Midbrain (tissue), 1 donor: Measurements from ENCODE around the gene SCN8A.
"Not testable (repeated sequence)": the region's sequence is repeated elsewhere in the genome, so short reads cannot be mapped to it uniquely, and the experiment has no call there.

ENCODE experiments used
- DNase-seq: peaks from one replicate; lab custom pipeline; 2025; lab: John Stamatoyannopoulos, UW

Gene SCN8A

DNA sequence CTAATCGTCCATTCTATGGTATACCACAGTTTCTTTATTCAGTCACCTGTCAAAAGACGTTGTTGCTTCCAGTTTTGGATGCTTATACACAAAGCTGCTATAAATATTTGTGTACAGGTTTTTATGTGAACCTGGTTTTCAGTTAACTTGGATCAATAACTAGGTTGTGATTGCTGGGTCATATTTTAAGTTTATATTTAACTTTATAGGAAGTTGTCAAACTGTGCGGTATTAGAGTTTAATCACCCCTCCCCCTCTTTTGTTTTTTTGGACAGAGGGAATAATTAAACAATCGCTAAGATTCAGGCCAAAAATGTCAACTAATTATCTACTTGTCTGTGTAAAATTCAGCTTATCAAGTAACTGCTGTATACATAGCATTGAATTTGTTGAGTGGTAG, 34.3 kb downstream of the SCN8A start:
- DNase-seq, result no peak

DNA sequence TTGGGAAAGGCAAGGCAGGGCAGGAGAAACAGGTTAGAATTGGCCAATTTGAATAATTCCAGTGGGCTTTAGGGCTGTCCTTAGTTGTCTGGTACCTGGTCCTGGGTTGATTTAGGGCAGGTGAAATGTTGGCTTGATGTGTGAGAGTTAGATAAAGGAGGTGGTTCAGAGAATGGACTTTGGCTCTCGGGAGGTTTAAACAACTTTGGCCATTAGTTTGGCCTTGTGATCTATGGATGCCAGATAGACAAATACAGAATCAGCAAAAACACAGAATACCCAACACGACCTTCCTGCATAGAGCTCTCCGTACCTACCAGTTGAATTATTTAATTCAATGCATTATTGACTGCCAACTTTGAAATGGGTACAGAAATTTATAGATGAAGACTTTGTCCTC, 35.1 kb downstream of the SCN8A start:
- DNase-seq, result no peak

DNA sequence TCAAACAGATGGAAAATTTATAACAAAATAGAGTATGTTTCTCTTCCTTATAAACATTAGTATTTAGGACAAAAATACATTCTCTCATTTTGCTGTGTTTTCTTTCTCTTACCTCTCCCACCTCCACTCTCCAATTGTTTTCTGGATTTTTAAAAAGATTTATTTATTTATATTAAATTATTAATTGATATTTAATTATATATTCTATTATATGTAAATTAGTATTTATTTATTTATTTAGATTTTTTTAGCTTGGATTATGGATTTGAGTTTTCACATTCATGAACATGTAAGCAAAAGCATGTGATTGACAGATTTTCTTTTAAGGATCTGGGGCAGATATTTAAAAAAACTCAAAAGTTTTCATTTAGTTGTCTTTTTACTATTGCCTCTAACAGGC, 35.6 kb downstream of the SCN8A start:
- DNase-seq, result no peak

DNA sequence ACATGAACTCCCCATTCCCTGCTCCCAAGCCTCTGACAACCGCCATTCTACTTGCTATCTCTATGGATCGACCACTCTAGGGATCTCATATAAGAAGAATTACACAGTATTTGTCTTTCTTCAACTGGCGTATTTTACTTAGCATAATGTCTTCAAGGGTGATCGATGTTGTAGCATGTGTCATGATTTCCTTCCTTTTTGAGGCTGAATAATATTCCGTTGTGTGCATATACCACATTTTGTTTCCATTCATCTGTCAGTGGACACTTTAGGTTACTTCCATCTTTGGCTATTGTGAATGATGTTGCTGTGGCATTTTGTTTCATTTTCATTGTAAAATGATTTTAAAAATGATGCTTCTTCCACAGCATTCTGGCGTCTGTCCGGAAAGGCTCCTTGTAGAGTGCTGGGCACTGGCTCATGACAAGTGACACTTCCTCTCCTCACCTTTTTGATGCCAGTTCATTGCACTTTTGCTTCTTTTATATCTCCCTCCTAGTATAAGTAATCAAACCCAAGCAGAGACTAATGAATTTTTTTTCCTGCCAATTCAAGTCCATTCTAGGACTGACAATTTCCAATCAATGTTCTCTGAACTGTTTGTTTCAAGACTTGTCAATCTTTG, 39.3 kb downstream of the SCN8A start:
- DNase-seq, result no peak

DNA sequence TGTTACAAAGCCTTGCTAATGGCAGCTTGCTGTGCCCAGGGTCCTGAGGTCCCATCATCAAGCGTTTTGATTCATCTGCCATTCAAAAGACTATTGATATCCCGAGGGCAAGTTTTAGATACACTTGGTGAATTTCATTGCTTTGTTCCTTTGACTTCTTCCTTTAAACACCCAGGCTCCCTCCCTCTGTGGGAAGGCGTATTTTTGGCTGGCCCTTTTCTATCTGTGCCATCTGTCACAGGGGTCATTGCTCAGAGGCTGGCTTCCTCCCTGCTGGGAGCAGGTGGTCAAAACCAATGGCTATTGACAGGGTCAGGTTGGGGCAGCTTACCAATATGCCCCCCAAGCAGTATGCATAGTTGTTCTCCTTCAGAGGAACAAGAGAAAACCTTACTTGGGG, 40.0 kb downstream of the SCN8A start:
- no peak for DNase-seq

DNA sequence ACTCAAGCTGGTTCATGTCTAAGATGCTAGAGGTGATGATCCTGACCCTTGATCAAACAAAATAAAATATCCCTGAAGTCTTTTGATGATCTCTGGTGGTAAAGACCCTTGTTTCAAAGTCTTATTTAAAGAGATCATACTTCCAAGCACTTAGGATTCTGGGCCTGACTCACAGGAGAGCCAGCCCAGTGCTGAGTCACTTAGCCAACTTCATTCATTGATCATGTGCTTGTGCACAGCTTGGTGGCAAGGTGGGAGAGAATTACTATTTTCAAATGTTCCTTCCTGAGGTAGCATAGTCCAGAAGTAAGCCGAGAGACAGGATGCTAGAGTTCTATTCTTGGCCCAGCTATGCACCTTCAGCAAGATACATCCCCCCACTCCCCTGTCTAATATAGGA, 40.6 kb downstream of the SCN8A start:
- DNase-seq, result no peak

DNA sequence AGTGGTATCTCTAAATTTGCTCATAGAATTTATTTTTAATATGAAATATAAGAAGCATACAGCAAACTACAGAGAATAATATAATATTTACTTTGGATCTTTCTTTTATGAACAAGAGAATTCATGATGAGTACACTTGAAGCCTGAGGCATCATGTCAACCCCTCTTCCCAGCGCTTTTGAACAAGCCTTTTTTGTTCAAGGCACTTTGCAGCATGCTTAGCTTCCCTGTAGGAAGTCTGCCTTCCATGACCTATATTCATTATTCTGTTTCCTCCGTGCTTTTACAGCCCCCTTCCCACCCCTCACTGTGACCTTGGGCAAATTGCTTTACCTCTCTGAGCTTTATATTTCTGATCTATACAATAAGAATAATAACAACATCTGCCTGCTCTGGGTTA, 41.6 kb downstream of the SCN8A start:
- DNase-seq, result no peak

DNA sequence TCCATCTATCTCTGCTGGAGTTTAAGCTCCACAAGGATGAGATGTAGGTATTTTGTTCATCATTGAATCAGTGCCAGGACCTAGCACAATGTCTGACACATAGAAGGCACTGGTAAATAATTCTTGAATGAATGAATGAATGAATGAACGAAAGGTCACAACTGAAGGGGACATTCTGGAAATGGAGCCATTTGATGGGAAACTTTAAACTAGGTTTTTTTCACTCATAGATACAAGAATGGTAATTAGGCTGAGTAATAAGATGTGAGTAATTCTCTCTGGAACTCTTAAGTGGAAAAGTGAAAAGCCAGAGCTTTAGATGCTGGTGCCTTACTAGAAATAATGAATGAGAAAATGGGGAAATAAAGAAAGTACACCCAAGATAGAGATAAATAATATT, 44.3 kb downstream of the SCN8A start:
- no peak for DNase-seq

DNA sequence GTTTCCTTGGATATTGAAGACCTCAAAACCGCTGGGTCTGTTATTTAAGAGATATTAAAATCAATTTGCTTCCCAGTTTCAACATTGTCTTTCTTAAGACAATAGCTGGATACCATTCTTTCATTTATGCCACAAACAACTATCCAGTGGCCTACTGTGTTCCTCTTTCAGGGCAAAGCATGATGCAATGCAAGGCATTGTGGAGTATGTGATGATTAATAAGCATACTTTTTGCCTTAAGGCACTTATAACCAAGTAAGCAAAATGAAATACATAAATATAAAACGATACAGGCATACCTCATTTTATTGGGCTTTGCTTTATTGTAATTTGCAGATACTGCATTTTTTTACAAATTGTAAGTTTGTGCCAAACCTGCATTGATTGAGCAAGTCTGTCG, 45.5 kb downstream of the SCN8A start:
- DNase-seq, result no peak

DNA sequence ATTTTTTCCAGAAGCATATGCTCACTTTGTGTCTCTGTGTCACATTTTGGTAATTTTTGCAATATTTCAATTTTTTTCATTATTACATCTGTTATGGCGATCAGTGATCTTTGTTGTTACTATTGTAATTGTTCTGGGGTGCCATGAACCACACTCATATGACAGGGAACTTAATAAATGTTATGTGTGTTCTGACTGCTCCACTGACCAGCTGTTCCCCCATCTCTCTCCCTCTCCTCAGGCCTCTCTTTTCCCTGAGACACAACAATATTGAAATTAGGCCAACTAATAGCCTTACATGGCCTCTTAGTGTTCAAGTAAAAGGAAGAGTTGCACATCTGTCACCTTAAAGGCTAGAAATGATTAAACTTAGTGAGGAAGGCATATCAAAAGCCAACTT, 46.0 kb downstream of the SCN8A start:
- DNase-seq, result no peak

DNA sequence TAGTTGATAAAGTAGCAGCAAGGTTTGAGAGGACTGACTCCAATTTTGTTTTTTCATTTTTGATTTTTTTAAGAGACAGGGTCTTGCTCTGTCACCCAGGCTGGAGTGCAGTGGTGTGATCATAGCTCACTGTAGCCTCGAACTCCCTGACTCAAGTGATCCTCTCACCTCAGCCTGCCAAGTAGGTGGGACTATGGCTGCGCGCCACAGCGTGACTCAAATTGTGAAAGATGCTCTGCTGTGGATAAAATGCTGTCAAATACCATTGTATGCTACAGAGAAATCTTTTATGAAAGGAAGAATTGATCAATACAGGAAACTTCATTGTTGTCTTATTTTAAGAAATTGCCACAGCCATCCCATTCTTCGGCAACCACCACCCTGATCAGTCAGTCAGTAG, 48.3 kb downstream of the SCN8A start:
- DNase-seq, result no peak

DNA sequence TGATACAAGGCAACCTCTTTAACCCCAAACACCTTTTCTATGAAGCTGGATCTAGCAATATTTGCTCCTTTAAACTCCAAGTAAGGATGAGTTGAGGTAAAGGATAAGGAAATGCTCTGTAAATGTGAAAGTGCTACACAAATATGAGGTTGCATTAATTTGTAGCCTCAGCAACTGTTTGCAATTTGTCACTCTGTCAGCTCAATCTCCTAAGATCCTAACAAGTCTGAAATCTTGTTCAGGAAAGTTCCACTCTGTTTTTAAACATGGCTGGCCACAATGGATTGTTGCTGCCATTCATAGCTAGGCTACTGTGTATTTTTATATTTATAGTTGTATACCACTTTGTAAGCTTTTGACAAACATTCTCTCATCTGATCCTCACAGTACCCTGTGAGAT, 51.3 kb downstream of the SCN8A start:
- no peak for DNase-seq

DNA sequence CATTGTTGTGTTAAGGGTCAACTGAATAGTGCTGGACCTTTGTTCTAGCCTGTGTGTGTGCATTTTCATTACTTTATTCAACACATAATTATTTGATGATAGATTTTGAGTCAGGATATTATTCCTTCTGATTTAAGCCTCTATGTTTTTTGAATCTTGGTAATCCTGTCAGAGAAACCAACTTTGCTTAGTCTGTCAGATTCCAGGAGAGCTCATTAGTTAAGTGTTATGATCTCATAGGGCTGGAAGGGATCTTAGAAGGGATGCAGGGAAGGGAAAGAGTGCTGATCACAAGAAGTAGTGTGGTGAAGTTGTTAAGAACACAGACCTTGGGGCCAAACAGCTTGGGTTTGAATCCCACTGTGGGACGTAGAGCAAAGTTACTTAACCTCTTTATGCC, 52.9 kb downstream of the SCN8A start:
- no peak for DNase-seq

DNA sequence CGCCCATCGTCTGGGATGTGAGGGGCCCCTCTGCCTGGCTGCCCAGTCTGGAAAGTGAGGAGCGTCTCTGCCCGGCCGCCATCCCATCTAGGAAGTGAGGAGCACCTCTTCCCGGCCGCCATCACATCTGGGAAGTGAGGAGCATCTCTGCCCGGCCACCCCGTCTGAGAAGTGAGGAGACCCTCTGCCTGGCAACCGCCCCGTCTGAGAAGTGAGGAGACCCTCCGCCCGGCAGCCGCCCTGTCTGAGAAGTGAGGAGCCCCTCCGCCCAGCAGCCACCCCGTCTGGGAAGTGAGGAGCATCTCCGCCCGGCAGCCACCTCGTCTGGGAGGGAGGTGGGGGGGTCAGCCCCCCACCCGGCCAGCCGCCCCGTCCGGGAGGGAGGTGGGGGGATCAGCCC, 53.7 kb downstream of the SCN8A start:
- not testable (repeated sequence) for DNase-seq

DNA sequence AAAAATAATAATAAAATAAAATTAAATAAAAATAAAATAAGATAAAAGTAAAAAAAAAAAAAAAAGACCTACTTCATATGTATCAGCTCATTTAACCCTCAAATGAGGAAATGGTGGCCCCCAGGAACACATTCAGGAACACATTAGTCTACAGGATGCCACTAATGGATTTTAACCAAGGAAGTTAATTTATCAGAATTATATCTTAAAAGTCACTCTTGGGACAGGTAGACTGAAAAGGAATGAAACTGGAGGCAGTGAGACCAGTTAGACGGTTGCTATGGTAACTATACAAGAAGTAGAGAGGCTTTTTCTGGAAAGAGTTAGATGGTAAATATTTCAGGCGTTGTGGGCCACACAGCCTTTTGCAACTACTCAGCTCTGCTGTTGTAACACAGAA, 54.9 kb downstream of the SCN8A start:
- no peak for DNase-seq

DNA sequence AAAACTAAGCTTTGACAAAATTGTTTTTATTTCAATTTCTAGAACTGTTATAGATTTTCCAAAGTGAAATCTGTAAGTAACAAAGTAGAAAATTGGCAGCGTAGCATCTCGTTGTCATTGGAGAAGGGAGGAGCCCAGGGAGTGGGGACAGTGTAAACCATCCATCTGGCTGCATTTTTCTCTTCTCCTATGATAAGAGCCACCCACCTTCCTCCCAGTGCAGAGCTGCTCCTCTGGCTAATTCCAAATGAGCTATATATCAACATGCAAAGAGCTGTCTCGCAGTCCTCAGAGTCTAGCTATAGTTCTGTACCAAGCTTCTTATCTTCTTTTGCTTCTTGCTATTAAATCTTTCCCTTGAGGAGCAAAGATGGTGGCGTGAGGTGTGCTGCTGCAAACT, 56.6 kb downstream of the SCN8A start:
- no peak for DNase-seq

DNA sequence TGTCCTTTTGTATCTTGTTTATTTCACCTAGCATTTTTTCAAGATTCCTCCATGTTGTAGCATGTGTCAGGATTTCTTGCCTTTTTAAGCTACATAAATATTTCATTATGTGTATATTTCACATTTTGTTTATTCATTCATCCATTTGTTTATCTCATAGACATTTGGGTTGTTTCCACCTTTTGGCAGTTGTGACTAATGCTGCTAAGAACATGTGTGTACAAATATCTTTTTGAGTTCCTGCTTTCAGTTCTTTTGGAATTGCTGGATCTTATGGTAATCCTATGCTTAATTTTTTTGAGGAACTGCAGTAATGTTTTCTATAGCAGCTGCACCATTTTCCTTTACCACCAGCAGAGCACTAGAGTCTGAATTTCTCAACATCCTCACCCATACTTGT, 62.4 kb downstream of the SCN8A start:
- no peak for DNase-seq

DNA sequence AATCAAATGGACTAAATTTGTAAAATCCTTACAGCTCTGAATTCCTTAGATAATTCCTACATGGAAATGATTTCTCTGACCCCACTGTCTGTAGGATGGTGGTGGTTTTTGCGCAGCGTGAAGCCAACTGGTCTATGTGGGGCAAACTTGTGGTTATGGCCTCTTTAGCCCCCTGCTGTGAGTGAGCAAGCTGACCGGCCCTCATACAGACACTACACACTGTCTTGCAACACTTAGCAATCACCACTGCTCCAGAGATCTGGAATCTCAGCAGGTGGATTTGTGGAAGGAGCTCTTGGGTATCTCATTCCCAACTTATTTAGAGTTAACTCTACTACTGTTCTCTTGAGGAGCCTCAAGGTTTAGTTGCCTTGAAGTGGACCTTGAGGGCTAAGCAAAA, 70.2 kb downstream of the SCN8A start:
- DNase-seq, result no peak

DNA sequence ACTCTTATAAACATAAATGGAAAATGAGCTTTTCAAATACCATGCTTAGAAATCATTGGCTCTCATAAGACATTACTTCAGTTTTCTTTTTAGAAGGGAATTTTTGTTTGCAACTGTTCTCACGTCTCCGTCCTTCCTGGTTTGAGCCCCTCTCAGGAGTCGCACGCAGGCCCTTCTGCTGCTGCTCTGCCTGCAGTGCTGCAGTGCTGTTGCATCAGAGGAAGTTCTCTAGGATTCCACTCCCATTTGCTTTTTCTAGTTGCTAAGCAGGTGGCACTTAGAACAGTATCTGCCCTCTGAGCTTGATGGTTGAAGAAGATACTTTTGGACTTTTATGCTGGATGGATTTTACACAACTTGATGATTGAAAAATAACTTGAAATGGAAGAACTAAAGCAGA, 70.8 kb downstream of the SCN8A start:
- DNase-seq, result no peak

DNA sequence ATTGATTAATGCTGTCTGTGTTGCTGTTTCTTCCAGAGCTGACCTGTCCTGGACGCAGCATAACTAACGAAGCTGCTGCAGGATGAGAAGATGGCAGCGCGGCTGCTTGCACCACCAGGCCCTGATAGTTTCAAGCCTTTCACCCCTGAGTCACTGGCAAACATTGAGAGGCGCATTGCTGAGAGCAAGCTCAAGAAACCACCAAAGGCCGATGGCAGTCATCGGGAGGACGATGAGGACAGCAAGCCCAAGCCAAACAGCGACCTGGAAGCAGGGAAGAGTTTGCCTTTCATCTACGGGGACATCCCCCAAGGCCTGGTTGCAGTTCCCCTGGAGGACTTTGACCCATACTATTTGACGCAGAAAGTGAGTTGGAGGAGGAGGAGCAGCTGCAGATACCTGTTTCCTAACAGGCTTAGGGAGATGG, 71.7 kb downstream of the SCN8A start:
- no peak for DNase-seq

DNA sequence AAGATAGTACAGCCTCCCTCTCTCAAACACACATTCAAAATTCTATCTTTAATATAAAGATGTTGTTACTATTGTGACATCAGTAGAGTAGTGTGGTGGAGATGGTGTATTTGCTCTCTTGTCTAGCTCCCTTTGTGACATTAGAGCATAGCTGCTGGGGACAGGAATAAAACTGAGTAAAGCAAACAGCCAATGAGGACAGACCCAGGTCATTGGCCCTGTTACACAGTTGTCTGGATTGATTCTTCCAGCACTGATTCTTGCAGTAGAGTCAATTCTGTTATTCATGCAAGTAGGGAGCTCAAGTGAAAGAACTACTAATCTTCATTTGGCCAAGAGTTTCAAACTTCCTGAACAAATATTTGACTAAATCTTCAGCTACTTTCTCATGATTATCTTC, 72.4 kb downstream of the SCN8A start:
- DNase-seq, result no peak

DNA sequence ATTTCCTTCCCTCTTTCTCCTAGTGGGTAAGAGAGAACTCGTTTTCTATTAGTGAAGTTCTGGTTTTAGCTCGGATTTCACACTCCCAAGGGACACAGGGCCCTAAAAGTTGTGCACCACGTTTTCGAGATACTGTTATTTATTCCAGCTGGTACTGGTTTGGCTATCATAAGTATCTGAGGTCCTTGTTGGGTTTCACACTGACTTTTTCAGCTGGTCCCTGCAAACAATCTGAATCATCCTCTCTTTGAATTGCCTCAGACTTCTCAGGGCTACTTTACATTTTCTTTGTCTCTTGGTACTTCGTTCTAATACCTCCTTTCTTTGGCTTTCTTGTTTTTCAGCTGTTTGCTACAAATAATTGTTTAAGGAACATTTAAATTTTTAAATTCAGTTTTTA, 75.7 kb downstream of the SCN8A start:
- DNase-seq, result no peak

DNA sequence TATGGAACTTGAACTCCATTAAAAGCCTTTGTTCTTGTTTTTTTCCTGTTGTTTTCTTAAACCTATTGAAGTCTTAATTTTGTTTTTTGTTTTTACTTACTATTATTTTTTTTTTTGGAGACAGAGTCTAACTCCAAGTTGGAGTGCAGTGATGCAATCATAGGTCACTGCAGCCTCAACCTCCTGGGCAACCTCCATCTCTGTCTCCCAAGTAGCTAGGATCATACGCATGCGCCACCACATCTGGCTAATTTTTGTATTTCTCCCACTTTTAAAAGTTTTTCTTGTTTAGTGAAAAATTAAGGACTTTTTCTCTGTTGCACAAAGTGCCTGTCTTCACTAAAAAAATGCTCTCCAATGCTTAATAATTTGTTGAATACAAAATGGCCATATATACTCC, 76.2 kb downstream of the SCN8A start:
- no peak for DNase-seq

DNA sequence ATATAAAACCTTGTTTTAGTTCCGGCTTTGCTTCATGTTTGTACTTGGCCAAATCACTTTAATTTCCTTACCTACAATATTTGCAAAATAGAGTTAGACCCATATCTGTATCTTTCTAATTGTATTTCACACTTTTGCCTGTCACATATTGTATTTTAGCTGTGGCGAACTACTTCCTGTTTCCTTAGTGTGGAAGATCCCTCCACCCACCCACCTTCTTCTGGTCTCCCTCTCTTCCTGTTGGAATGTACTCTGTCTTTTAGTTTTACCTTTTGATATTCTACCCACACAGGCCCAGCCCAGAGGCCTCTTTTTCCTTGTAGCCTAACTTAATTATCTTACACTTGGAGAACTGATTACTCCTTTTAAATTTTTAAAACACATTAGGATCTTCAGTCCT, 78.2 kb downstream of the SCN8A start:
- DNase-seq, result no peak

DNA sequence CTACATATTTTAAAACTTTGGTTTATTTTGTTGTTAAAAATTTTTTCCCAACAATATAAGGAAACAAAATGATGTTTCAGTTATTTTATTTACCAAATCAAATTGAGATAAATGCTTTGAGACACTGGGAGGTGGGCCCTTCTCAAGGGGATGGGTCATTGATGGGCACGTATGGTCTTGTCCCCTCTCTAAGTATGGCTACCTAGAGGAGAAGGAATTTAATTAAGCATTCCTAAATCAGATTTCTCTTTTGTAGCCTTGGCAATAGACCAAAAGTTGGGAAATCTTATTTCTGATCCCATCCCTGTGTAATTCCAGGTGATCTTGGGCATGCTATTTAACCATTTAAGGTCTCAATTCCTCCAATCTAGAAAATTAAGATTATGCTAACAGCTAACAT, 79.0 kb downstream of the SCN8A start:
- no peak for DNase-seq
